H1 (cell line): ENCODE results near the gene DPYSL3. TPM values are rescaled to one million over a fixed set of nuclear protein-coding genes. Genes with fewer than 3 reads are reported as not detected.

Experiments
- CTCF ChIA-PET: fragments of 300-600 bp; sonication (Branson Sonifier 250); formaldehyde crosslinking; loops from one replicate; lab custom pipeline; 2021; ENCODE audit not compliant: partially characterized antibody; lab: Charles Lee
- POLR2A ChIA-PET: fragments of 300-600 bp; sonication (Branson Sonifier 250); formaldehyde crosslinking; loops from one replicate; lab custom pipeline; 2021; ENCODE audit warnings: inconsistent platforms; ENCODE audit not compliant: partially characterized antibody; lab: Charles Lee
- DNase-seq, 2 experiments: peaks; one replicate each; pipeline versions ENCODE4 v3.0.0 to v3.0.0-alpha.2; 2010 to 2022; ENCODE audit warnings: low spot score in 2 of 2, low read depth in 1 of 2, mixed read lengths in 1 of 2
- FAIRE-seq: peaks from 2 replicates; lab custom pipeline; 2011; peaks lifted over from hg19 to GRCh38; lab: Jason Lieb, UNC
- H2AFZ ChIP-seq: 2 replicates; pipeline ENCODE4 v1.8.1; 2012; ENCODE audit warnings: low read length, inconsistent platforms
- H2AK5ac ChIP-seq: 2 replicates; pipeline ENCODE4 v1.6.1; 2013; ENCODE audit warnings: low read depth, low read length
- H2BK120ac ChIP-seq: replicated peaks from 2 replicates; pipeline ENCODE3; 2013; ENCODE audit warnings: low read depth, low read length, inconsistent platforms
- H2BK12ac ChIP-seq: 2 replicates; pipeline ENCODE4 v1.6.1; 2013; ENCODE audit warnings: low read depth, low read length
- H2BK15ac ChIP-seq: 2 replicates; pipeline ENCODE4 v1.6.1; 2013; ENCODE audit warnings: low read length
- H2BK20ac ChIP-seq: 2 replicates; pipeline ENCODE4 v1.6.1; 2013; ENCODE audit warnings: low read length
- H2BK5ac ChIP-seq: 2 replicates; pipeline ENCODE4 v1.6.1; 2013; ENCODE audit warnings: low read depth, low read length
- H3K14ac ChIP-seq: 2 replicates; pipeline ENCODE4 v1.6.1; 2013; ENCODE audit warnings: inconsistent platforms; ENCODE audit not compliant: insufficient read length
- H3K18ac ChIP-seq: 2 replicates; pipeline ENCODE4 v1.6.1; 2013; ENCODE audit warnings: low read length; ENCODE audit errors: extremely low read depth
- H3K23ac ChIP-seq: 2 replicates; pipeline ENCODE4 v1.6.1; 2013; ENCODE audit warnings: inconsistent platforms; ENCODE audit not compliant: insufficient read length
- H3K23me2 ChIP-seq: 2 replicates; pipeline ENCODE4 v1.6.1; 2013; ENCODE audit warnings: low read depth, low read length
- H3K27ac ChIP-seq: 2 replicates; pipeline ENCODE4 v1.6.1; 2011; ENCODE audit warnings: low read depth, low read length, inconsistent platforms
- H3K27me3 ChIP-seq, 4 experiments: replicated peaks in 1 of 4; 1 replicate in 1 of 4; 2 replicates in 3 of 4; pipeline versions ENCODE4 v1.6.1 to v1.8.1; 2011 to 2013; ENCODE audit warnings: low read length in 3 of 4, mild to moderate bottlenecking in 3 of 4, inconsistent platforms in 2 of 4, mixed read lengths in 2 of 4, moderate library complexity in 1 of 4; ENCODE audit not compliant: control insufficient read depth in 3 of 4, insufficient read depth in 3 of 4; ENCODE audit errors: extremely low read depth in 1 of 4
- H3K36me3 ChIP-seq, 4 experiments: 2 replicates each; pipeline versions ENCODE4 v1.6.1 to v1.8.1; 2011 to 2013; ENCODE audit warnings: mild to moderate bottlenecking in 4 of 4, low read length in 3 of 4, moderate library complexity in 2 of 4, control low read depth in 1 of 4, inconsistent platforms in 1 of 4; ENCODE audit not compliant: insufficient read depth in 4 of 4, control insufficient read depth in 2 of 4
- H3K4ac ChIP-seq: replicated peaks from 2 replicates; pipeline ENCODE3; 2013; ENCODE audit warnings: low read length, low read depth, mixed read lengths, inconsistent platforms; ENCODE audit not compliant: insufficient read length
- H3K4me1 ChIP-seq, 4 experiments: replicated peaks in 1 of 4; 1 replicate in 1 of 4; 2 replicates in 3 of 4; pipeline versions ENCODE4 v1.6.1 to v1.8.1; 2011 to 2013; ENCODE audit warnings: low read length in 3 of 4, inconsistent platforms in 2 of 4, mixed read lengths in 1 of 4; ENCODE audit not compliant: insufficient read depth in 4 of 4, control insufficient read depth in 3 of 4
- H3K4me2 ChIP-seq, 2 experiments: 2 replicates each; pipeline versions ENCODE4 v1.6.1 to v1.8.1; 2011 to 2013; ENCODE audit warnings: low read depth in 2 of 2, low read length in 2 of 2, control low read depth in 1 of 2, inconsistent platforms in 1 of 2, mild to moderate bottlenecking in 1 of 2; ENCODE audit not compliant: insufficient read depth in 1 of 2
- H3K4me3 ChIP-seq, 4 experiments: fragments of 200-600, 300-600 bp in 1 of 4; sonication (generic), shearing (Covaris generic), sonication (Bioruptor Twin) in 1 of 4; 2 replicates each; pipeline versions ENCODE4 v1.5.1 to v1.8.1; 2011 to 2016; ENCODE audit warnings: low read length in 4 of 4, low read depth in 3 of 4, control low read depth in 2 of 4, inconsistent platforms in 2 of 4, mild to moderate bottlenecking in 2 of 4, mixed read lengths in 1 of 4, moderate library complexity in 1 of 4; ENCODE audit not compliant: insufficient read depth in 2 of 4; ENCODE audit errors: extremely low read depth in 1 of 4
- H3K56ac ChIP-seq: replicated peaks from 2 replicates; pipeline ENCODE3; 2013; ENCODE audit warnings: low read depth, mild to moderate bottlenecking, mixed read lengths, low read length, inconsistent platforms; ENCODE audit not compliant: insufficient read length
- H3K79me1 ChIP-seq: 2 replicates; pipeline ENCODE4 v1.6.1; 2013; ENCODE audit warnings: low read depth, low read length, control low read depth
- H3K79me2 ChIP-seq, 2 experiments: 2 replicates each; pipeline versions ENCODE4 v1.6.1 to v1.8.1; 2012 to 2013; ENCODE audit warnings: low read length in 2 of 2, mild to moderate bottlenecking in 2 of 2, inconsistent platforms in 1 of 2; ENCODE audit not compliant: insufficient read depth in 2 of 2, control insufficient read depth in 1 of 2
- H3K9ac ChIP-seq, 4 experiments: replicated peaks in 1 of 4; 1 replicate in 1 of 4; 2 replicates in 3 of 4; pipeline versions ENCODE4 v1.6.1 to v1.8.1; 2011 to 2013; ENCODE audit warnings: low read depth in 3 of 4, low read length in 3 of 4, control low read depth in 2 of 4, mild to moderate bottlenecking in 2 of 4, moderate library complexity in 2 of 4, inconsistent platforms in 1 of 4; ENCODE audit errors: extremely low read depth in 1 of 4
- H3K9me3 ChIP-seq, 2 experiments: 2 replicates each; pipeline versions ENCODE4 v1.6.1 to v1.8.1; 2012 to 2013; ENCODE audit warnings: mild to moderate bottlenecking in 2 of 2, moderate library complexity in 2 of 2, control low read depth in 1 of 2, inconsistent platforms in 1 of 2, low read depth in 1 of 2, low read length in 1 of 2, mixed read lengths in 1 of 2; ENCODE audit not compliant: insufficient read depth in 2 of 2
- H4K20me1 ChIP-seq, 2 experiments: replicated peaks in 1 of 2; 2 replicates each; pipeline versions ENCODE3 to v1.8.1; 2011 to 2013; ENCODE audit warnings: inconsistent platforms in 2 of 2, low read length in 2 of 2, mild to moderate bottlenecking in 1 of 2; ENCODE audit not compliant: insufficient read depth in 2 of 2, control insufficient read depth in 1 of 2
- H4K5ac ChIP-seq: 2 replicates; pipeline ENCODE4 v1.6.1; 2013; ENCODE audit warnings: low read length, low read depth, mixed read lengths, inconsistent platforms; ENCODE audit not compliant: insufficient read length
- H4K8ac ChIP-seq: 2 replicates; pipeline ENCODE4 v1.8.0; 2013; ENCODE audit warnings: mild to moderate bottlenecking, moderate library complexity, low read length, inconsistent platforms; ENCODE audit not compliant: insufficient read depth; ENCODE audit errors: extremely low read depth
- H4K91ac ChIP-seq: replicated peaks from 2 replicates; pipeline ENCODE3; 2013; ENCODE audit warnings: low read length, mixed read lengths, inconsistent platforms; ENCODE audit not compliant: insufficient read length
- CHD1 ChIP-seq: IDR thresholded peaks from 2 replicates; pipeline ENCODE4 v1.6.1; 2012; ENCODE audit warnings: low read depth, low read length, improper control_type of control experiment
- NANOG ChIP-seq: IDR thresholded peaks from 2 replicates; pipeline ENCODE4 v1.6.1; 2011; ENCODE audit warnings: low read length, low read depth, mild to moderate bottlenecking, inconsistent platforms; ENCODE audit not compliant: insufficient read depth, poor library complexity, severe bottlenecking
- POU5F1 ChIP-seq: IDR thresholded peaks from 2 replicates; pipeline ENCODE4 v1.6.1; 2011; ENCODE audit warnings: low read depth, mild to moderate bottlenecking, low read length, moderate library complexity
- RFX5 ChIP-seq: IDR thresholded peaks from 2 replicates; pipeline ENCODE4 v1.6.1; 2011; ENCODE audit warnings: low read depth, low read length, improper control_type of control experiment, borderline replicate concordance
- RNF2 ChIP-seq: fragments of 200-900, 300-1000 bp; sonication (generic); IDR thresholded peaks from 2 replicates; pipeline ENCODE4 v1.7.1; 2016; ENCODE audit warnings: borderline replicate concordance, low read depth, mild to moderate bottlenecking, antibody characterized with exemption, low read length; ENCODE audit not compliant: poor library complexity, severe bottlenecking; ENCODE audit errors: missing control alignments
- TAF7 ChIP-seq: optimal IDR thresholded peaks from 2 replicates; pipeline ENCODE3; 2011; ENCODE audit warnings: low read depth, mild to moderate bottlenecking, inconsistent platforms, low read length, moderate library complexity, borderline replicate concordance
- TBP ChIP-seq: IDR thresholded peaks from 2 replicates; pipeline ENCODE4 v1.6.1; 2011; ENCODE audit warnings: low read depth, low read length, improper control_type of control experiment
- WGBS, 2 experiments: shearing (Covaris generic) in 1 of 2; methylation state at CpG; one replicate each; pipeline versions ENCODE4 v1.1.6 to v1.1.7; 2013 to 2015; ENCODE audit warnings: low lambda C conversion rate in 2 of 2, mixed read lengths in 2 of 2, inconsistent platforms in 1 of 2, low coverage in 1 of 2, missing lambda C conversion rate in 1 of 2; ENCODE audit not compliant: insufficient replicate concordance in 2 of 2, insufficient coverage in 1 of 2, insufficient read length in 1 of 2; ENCODE audit errors: extremely low coverage in 1 of 2, missing lambda C conversion rate in 1 of 2; 5-methylcytosine and 5-hydroxymethylcytosine counted together
- polyA plus RNA-seq, 7 experiments: library from polyadenylated mRNA; depleted of rRNA in 3 of 7; stranded (reverse) in 5 of 7; unstranded in 2 of 7; fragments of >200 nt in 5 of 7; fragments of 200-250 nt in 2 of 7; gene quantifications; 1 replicate in 5 of 7; 2 replicates in 1 of 7; 4 replicates in 1 of 7; pipeline versions ENCODE4 v1.2.1 to v1.2.3, GENCODE V29; 2011 to 2013; ENCODE audit warnings: missing spikeins in 2 of 7, mixed read lengths in 2 of 7
- total RNA-seq: library from RNA; stranded (reverse); fragmentation: NEBNext Ultra II Directional; extraction: Animal tissue kit (Norgen Biotek cat#: 25700); gene quantifications from 2 replicates; pipeline ENCODE4 v1.2.1, GENCODE V29; 2021

Gene DPYSL3
- total and polyA plus RNA-seq, 2 of the 8 experiments (the other 6 are each of a cell fraction or from before 2014, with no cell fraction given) = 268 to 387 TPM

- no peaks in the 10 kb centered on the region for H4K20me1 ChIP-seq
- H3K79me2 ChIP-seq = no peaks in the 10 kb centered on the region
- FAIRE-seq (no peak), DNase-seq (no peak)
- no peaks in the 10 kb centered on the region for H3K9me3 ChIP-seq
- no peak overlapping the region for H4K8ac ChIP-seq
- H3K4me1 ChIP-seq = no peaks in the 10 kb centered on the region
- no peak overlapping the region for H4K5ac ChIP-seq
- H3K27me3 ChIP-seq = no peaks in the 10 kb centered on the region
- H3K79me1 ChIP-seq = no peaks in the 10 kb centered on the region
- no peak overlapping the region for H3K4me2 ChIP-seq
- no peaks in the 10 kb centered on the region for H3K23me2 ChIP-seq
- no peak overlapping the region for H3K56ac ChIP-seq
- no peak overlapping the region for H2AK5ac ChIP-seq
- 85% methylated on average over 2 of the region's 2 CpGs; no CpG with 5 or more reads in 1 of the 2 experiments for WGBS, 2 experiments
- ChIA-PET POLR2A (no interaction called here), CTCF (interaction anchor here (0.8 to 1.4 kb wide), 4 partner anchors 20 to 230 kb away, joined by 3 to 4 read pairs (median 3); no protein-coding TSS in a partner anchor)
- no peak overlapping the region for H2BK5ac ChIP-seq
- no peak overlapping the region for H3K4me3 ChIP-seq
- H2BK120ac ChIP-seq = no peak overlapping the region
- no peak overlapping the region for H3K14ac ChIP-seq
- no peak overlapping the region for H2BK12ac ChIP-seq
- no peak overlapping the region for H2BK20ac ChIP-seq
- H2AFZ ChIP-seq = no peak overlapping the region
- H3K23ac ChIP-seq = no peak overlapping the region
- no peak overlapping the region for H3K18ac ChIP-seq
- H2BK15ac ChIP-seq = no peak overlapping the region
- no peak overlapping the region for H3K4ac ChIP-seq
- no peak overlapping the region for H4K91ac ChIP-seq
- no peak overlapping the region for H3K27ac ChIP-seq
- no peaks in the 10 kb centered on the region for H3K36me3 ChIP-seq
- no peak overlapping the region for H3K9ac ChIP-seq
- TF ChIP-seq TAF7 (no peak), RFX5 (no peak), POU5F1 (no peak), CHD1 (no peak), TBP (no peak), RNF2 (no peak), NANOG (no peak)
Observed at GRCh38 chr5:147349241-147349640, 160.6 kb downstream of the DPYSL3 start.
